ENCODE data around the gene NCK2. TPM values are rescaled to one million over a fixed set of nuclear protein-coding genes. Genes with fewer than 3 reads are reported as not detected.

Gene NCK2
- total RNA-seq, 1 experiment from 2014 or later = 49.2 TPM

DNA sequence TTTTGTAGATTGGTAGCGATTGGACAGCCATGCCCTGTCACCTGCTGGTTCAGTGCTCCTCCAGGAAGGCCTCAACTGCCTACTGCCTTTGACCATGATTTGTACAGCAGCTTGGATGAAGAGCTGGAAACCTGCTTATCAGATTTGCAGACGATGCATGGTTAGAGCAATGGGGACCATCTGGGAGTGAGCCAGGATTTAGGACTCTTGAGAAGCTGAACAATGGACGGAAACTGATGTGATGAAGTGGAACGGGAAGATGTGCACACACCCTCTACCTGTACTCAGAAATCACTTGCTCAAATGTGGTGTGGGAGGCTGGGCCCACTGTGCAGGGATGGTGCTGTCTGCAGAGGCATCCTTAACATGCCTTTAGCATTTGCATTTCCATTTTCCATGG, 57.2 kb downstream of the NCK2 start:
- peaks cover 34 to 56% of the 10 kb centered on the region in 2 experiments for H3K4me1 Mint-ChIP-seq
- Histone ChIP-seq H2AFZ (ENCODE audit: low read length) (no peak overlapping the region), H3K4ac (ENCODE audit: low read depth, low read length) (no peak overlapping the region), H3K27ac (ENCODE audit: insufficient read length, low read depth, low read length) (no peak overlapping the region), H3T11ph (ENCODE audit: low read length) (no peak overlapping the region), H4K8ac (replicated peaks; ENCODE audit: insufficient read length, low read depth, low read length) (no peak overlapping the region), H3K23ac (ENCODE audit: insufficient read length, low read depth, low read length) (no peak overlapping the region), H2BK20ac (ENCODE audit: low read depth, low read length, poor library complexity, severe bottlenecking) (no peak overlapping the region), H3K9ac (ENCODE audit: extremely low read depth, insufficient read length, low read length) (no peak overlapping the region), H3K14ac (ENCODE audit: insufficient read depth, low read length) (no peak overlapping the region), H3K56ac (ENCODE audit: insufficient read length, low read depth, low read length) (no peak overlapping the region), H3K79me1 (ENCODE audit: insufficient read depth, low read depth, low read length, poor library complexity, severe bottlenecking) (peaks cover 10% of the 10 kb centered on the region), H3K23me2 (ENCODE audit: insufficient read length, low read depth, low read length, poor library complexity, severe bottlenecking) (no peaks in the 10 kb centered on the region), H3K4me2 (ENCODE audit: insufficient read depth, insufficient read length, low read length) (no peak overlapping the region), H3K4me1 (ENCODE audit: insufficient read depth, low read length) (peaks cover 8% of the 10 kb centered on the region; the same call in 1 of the 2 replicates), H4K91ac (ENCODE audit: insufficient read length, low read depth, low read length) (no peak overlapping the region), H4K20me1 (ENCODE audit: control insufficient read depth, insufficient read depth, insufficient read length) (no peaks in the 10 kb centered on the region), H2AK5ac (ENCODE audit: insufficient read length, low read length) (no peak overlapping the region), H3K18ac (ENCODE audit: insufficient read length, low read depth, low read length) (no peak overlapping the region), H3K27me3 (ENCODE audit: insufficient read depth, low read length) (no peaks in the 10 kb centered on the region), H3K79me2 (ENCODE audit: insufficient read depth, low read length) (peaks cover 29% of the 10 kb centered on the region), H2BK120ac (ENCODE audit: low read depth, low read length, poor library complexity, severe bottlenecking) (no peak overlapping the region), H2BK15ac (ENCODE audit: low read depth, low read length) (no peak overlapping the region), H3K9me3 (ENCODE audit: control insufficient read depth, low read depth, low read length) (no peaks in the 10 kb centered on the region), H2BK12ac (ENCODE audit: insufficient read length, low read depth, low read length) (no peak overlapping the region), H4K5ac (ENCODE audit: insufficient read length, low read depth, low read length) (no peak overlapping the region), H2BK5ac (ENCODE audit: insufficient read length, low read length) (no peak overlapping the region)
- no peaks in the 10 kb centered on the region for H3K27me3 Mint-ChIP-seq (ENCODE audit: low read depth)
- WGBS (ENCODE audit: extremely low coverage, insufficient read length, low lambda C conversion rate) = no CpG with 5 or more reads among the region's 4 CpGs
- H3K9me3 Mint-ChIP-seq = no peaks in the 10 kb centered on the region; a peak in 1 of 5 replicates
- TF ChIP-seq, protein P1, sequence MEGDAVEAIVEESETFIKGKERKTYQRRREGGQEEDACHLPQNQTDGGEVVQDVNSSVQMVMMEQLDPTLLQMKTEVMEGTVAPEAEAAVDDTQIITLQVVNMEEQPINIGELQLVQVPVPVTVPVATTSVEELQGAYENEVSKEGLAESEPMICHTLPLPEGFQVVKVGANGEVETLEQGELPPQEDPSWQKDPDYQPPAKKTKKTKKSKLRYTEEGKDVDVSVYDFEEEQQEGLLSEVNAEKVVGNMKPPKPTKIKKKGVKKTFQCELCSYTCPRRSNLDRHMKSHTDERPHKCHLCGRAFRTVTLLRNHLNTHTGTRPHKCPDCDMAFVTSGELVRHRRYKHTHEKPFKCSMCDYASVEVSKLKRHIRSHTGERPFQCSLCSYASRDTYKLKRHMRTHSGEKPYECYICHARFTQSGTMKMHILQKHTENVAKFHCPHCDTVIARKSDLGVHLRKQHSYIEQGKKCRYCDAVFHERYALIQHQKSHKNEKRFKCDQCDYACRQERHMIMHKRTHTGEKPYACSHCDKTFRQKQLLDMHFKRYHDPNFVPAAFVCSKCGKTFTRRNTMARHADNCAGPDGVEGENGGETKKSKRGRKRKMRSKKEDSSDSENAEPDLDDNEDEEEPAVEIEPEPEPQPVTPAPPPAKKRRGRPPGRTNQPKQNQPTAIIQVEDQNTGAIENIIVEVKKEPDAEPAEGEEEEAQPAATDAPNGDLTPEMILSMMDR (conservative IDR thresholded peaks at IDR 0.05) = no peak
- peaks cover 7 to 15% (median 8%) of the 10 kb centered on the region in 3 experiments; a peak in 5 of 7 replicates for H3K36me3 Mint-ChIP-seq (ENCODE audit: insufficient read depth in 1 of 3, low read depth in 3 of 3)
- DNase-seq = no peak
- no peak overlapping the region; a peak in 2 of 7 replicates for H3K27ac Mint-ChIP-seq
- H3K4me3 Mint-ChIP-seq = no peak overlapping the region
